PC-9 (cell line): Measurements from ENCODE around the gene NOXA1.

ENCODE experiments used
- EZH2 ChIP-seq: fragments of 200-600 bp; sonication (generic); IDR thresholded peaks from 2 replicates; pipeline ENCODE4 v1.8.0; 2017; ENCODE audit warnings: antibody characterized with exemption, low read depth
- TF ChIP-seq, protein P1 (sequence below): fragments of 200-600 bp; sonication (generic); conservative IDR thresholded peaks from 2 replicates; pipeline ENCODE4 v1.6.1; 2017; ENCODE audit warnings: mixed run types, antibody characterized with exemption, mild to moderate bottlenecking, moderate library complexity

DNA sequence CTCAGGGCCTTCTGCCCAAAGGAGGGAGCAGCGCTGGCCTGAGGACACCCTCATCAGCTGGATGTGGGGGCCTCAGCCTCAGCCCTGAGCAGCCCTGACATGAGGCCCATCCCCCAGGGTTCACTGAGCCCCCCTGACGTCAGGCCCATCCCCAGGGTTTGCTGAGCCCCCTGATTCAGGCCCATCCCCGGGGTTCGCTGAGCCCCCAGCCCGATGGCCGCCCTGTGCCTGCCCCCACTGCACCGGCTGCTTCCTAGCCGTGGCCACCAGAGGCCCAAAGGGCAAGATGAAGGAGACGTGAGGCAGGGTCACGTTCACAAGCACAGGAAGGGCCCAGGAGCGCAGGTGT, 55.4 kb downstream of the NOXA1 start:
- TF ChIP-seq EZH2: no peak
- TF ChIP-seq, protein P1, sequence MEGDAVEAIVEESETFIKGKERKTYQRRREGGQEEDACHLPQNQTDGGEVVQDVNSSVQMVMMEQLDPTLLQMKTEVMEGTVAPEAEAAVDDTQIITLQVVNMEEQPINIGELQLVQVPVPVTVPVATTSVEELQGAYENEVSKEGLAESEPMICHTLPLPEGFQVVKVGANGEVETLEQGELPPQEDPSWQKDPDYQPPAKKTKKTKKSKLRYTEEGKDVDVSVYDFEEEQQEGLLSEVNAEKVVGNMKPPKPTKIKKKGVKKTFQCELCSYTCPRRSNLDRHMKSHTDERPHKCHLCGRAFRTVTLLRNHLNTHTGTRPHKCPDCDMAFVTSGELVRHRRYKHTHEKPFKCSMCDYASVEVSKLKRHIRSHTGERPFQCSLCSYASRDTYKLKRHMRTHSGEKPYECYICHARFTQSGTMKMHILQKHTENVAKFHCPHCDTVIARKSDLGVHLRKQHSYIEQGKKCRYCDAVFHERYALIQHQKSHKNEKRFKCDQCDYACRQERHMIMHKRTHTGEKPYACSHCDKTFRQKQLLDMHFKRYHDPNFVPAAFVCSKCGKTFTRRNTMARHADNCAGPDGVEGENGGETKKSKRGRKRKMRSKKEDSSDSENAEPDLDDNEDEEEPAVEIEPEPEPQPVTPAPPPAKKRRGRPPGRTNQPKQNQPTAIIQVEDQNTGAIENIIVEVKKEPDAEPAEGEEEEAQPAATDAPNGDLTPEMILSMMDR: no peak
